Ramos (cell line): ENCODE results near the gene SUSD6.

Experiments used
- in situ Hi-C: fragments of 300-500 bp; cut with MboI; formaldehyde crosslinking; loops from one replicate; pipeline ENCODE4 v1.14.3; 2022; ENCODE audit warnings: low sequenced_read_pairs; ENCODE audit not compliant: unreplicated experiment

The SUSD6 gene

DNA sequence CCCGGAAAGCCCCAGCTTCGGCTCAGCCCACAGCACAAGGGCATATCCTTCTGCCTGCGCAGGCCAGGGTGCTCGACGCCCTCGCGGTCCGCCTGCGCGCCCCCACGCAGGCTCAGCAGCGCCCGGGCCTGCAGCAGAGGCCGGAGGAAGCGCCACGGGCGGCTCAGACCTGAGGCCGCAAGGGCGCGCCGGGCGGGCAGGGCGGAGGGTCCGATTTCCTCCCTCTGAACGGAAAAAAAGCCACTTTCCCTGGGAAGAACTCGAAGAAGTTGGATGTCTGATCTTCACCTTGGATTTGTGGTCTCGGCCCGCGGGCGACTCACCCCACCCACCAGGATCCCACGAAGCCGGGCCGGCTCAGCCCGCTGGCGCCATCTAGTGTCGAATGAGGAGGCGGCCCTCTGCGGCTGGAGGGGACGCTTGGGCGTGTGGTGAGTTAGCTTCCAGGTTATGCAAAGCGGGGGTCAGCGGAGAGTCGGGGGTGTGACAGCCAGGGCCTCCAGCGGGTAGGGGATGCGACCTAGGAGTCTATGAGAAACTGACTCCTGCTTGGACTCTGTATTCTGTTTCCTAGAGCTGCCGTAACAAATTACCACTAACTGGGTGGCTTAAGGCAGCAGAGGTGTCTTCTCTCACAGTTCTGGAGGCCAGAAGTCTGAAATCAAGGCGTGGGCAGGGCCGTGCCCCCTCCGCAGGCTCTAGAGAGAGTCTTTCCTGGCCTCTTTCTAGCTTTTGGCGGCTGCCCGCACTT lies 115.5 kb downstream of the SUSD6 start:
- in situ Hi-C loops: loop anchor here (25.0 kb wide), 1 partner anchor 465 kb away; the partner anchor contains the start of gene GALNT16

DNA sequence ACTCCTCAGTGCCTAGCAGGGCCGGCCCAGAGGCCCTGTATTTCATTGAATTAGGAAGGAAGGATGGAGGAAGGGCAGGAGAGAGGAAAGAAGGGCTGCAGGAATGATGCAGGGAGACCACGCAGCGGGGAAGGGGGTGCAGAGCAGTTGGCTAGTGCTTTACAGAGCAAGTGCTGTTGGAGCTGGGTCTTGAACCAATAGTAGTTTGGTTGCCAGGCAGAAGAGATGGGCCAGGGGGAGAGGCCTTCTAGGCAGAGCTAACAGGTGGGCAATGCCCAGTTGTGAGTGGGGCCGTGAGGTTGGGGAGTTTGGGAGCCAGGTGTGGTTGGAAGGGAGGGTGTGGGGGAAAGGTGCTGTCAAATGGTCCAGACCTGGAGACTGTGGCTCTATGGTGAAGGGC lies 116.5 kb downstream of the SUSD6 start:
- in situ Hi-C loops: loop anchor here (25.0 kb wide), 1 partner anchor 466 kb away; the partner anchor contains the start of gene GALNT16

DNA sequence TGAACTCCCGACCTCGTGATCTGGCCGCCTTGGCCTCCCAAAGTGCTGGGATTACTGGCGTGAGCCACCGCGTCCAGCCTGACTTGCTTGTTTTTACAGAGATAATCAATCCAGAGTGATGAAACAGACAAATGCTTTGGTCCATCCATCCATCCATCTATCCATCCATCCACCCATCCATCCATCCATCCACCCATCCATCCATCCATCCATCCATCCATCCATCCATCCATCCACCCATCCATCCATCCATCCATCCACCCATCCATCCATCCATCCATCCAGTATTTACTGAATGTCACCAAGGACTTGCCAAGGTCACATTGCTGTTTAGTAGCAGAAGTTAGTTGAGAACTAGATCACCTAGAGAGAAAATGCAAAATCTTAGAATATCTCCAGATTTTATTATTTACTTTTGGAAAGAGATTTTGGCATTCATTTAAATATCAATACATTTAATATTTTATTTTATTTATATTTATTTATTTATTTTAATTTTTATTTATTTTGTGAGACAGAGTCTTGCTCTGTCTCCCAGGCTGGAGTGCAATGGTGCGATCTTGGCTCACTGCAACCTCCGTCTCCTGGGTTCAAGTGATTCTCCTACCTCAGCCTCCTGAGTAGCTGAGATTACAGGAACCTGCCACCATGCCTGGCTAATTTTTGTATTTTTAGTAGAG lies 120.7 kb downstream of the SUSD6 start:
- in situ Hi-C loops: loop anchor here (25.0 kb wide), 1 partner anchor 470 kb away; the partner anchor contains the start of gene GALNT16

DNA sequence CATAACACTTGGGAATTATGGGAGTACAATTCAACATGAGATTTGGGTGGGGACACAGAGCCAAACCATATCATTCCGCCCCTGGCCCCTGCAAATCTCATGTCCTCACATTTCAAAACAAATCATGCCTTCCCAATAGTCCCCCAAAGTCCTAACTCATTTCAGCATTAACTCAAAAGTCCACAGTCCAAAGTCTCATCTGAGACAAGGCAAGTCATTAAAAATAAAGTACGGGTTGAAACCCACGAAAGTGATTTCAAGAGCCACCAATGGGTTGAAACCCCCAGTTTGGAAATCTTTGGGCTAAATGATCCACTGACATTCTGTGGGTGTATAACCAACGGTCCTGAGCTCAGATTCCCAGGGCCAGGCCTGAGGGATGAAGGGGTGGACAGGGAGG lies 125.0 kb downstream of the SUSD6 start:
- in situ Hi-C loops: loop anchor here (25.0 kb wide), 1 partner anchor 474 kb away; the partner anchor contains the start of gene GALNT16

DNA sequence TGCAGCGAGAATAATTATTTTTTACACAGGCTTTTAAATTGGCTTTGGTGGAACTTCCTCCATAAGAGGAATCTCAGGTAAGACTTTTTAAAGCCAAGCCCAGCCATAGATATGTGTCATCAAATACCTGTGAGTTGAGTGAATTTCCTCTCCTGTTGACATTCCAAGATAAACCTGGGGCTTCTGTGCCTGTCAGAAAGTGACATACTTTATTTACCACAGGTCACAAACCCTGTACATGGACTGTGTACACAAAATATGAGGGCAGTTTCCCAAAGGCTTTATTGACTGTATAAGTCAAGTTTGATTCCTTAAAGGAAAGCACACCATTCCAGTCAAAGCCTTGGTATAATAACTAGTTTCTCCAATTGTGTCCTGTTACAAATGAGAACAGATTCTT lies 129.7 kb downstream of the SUSD6 start:
- in situ Hi-C loops: loop anchor here (25.0 kb wide), 1 partner anchor 479 kb away; the partner anchor contains the start of gene GALNT16

DNA sequence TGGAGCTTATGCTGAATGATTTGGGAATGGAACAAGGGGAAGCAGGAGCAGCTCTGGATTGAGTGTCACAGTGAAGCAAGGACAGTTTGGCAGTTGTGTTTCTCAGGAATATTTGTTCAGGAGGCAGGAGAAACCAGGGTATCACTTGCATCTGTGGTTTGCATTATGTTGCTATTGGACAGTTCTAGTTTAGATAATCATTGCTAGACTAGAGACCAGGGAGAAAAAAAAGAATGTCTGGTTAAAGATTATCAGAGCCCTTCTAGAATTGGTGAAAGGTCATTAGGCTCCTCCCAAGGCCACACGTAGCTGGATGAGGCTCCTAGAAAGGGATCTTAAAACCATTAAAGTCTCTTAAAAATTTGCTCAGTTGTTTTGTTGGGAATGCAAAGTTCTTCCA lies 138.6 kb downstream of the SUSD6 start:
- in situ Hi-C loops: loop anchor here (25.0 kb wide), 1 partner anchor 488 kb away; the partner anchor contains the start of gene GALNT16

DNA sequence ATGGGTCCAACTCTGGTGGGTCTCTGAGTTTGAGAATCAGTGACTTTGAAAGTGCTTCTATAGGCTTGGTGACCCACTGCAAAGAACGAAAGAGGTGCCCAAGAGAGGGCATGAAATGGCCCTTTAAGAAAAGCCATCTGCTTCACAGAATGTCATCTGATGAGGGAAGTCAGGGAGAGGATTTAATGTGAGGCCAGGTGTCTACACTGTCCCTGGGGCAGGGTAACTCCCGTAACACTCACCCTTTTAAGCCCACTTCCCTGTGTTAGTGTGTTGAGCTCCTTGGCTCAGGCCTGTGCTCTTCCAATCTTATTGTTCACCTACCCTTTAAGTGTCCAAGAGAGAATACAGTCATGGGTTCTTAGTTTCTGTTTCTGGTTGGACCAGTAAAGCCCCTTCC lies 139.1 kb downstream of the SUSD6 start:
- in situ Hi-C loops: no loop called here

DNA sequence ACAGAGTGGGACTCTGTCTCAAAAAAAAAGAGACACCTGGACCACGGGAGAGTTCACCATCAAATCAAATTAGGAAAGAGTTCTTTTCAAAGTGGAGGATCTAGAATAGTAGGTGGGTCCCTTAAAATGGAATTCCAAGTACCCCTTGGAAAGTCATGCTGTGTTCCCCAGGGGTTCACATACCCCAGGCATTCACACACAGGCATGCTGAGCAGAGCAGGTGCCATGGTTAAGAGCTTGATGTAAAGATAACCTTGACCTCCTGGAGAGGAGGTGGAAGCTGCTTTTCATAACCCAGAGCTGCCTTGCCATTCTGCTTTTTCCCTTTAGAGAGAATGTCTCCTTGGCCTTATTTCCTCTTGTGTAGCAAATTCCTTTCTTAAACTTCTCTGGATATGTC lies 141.4 kb downstream of the SUSD6 start:
- in situ Hi-C loops: no loop called here

DNA sequence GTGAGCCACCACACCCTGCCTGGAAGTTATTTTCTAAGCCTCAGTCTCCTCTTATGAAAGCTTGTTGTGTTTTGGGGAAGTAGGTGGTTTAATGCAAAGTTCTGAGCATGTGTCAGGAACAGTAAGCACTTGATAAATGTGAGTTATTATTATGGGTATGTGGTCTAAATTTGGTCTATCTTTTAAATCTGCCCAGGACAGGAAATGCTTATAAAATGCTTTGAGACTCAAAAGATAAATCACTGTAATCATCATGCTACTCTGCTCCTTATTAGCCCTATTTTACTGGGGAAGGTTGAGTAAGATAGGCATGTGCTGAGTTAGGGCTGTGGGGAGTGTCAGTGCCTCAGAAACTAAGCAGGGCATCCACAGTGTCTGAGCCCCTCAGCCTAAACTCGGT lies 142.5 kb downstream of the SUSD6 start:
- in situ Hi-C loops: no loop called here

DNA sequence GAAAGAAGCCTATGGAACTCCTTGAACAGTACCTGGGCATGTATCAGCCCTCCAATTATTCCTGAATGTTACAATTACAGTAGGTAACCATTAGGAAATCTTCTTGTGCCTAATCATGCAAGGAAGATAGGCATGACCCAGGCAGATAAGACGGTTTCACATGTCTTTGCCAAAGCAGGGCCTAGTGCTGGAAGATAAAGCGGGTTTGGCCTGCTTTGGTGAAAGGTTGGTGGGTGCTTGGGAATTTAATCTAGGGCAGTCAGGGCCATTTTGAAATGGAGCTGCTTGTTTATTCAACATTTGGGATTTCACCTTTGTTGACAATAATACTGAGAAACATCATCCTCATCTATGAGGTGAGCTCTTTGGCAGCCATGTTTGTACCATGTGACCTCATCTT lies 143.1 kb downstream of the SUSD6 start:
- in situ Hi-C loops: no loop called here

DNA sequence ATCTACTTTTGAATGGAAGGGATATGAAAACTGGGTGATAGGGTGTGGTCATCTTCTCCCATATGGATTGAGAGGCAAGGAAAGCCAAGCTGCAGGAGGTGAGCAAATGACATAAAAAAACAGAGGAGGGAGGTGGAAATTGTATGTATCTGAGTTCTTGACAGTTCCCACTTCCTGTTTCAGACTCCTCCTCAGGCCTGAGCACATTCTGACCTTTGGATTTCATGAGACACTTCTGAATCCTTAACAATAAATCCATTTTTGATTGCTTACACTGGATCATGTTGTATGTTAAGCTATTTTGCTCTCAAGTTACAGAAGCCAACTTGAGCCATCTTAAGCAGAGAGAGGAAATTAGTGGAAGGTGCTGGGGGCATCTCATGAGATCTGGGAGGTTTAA lies 143.9 kb downstream of the SUSD6 start:
- in situ Hi-C loops: no loop called here

DNA sequence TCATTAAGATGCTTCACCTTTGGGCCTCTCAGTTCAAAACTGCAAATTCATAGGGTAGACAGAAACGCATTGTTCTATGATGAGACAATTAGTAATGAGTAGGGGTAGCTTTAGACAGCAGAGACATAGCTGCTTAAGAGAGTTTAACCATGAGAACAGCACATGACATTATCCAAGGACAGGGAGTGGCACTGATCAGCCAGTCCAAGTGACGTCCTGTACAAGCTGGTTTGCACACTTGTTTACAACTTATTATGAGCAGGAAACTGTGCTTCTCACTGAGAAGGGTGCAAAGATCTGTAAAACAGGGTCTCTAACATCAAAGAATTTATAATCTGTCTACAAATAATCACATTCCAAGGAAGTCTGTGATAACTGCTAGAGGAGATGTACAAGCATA lies 144.4 kb downstream of the SUSD6 start:
- in situ Hi-C loops: no loop called here

DNA sequence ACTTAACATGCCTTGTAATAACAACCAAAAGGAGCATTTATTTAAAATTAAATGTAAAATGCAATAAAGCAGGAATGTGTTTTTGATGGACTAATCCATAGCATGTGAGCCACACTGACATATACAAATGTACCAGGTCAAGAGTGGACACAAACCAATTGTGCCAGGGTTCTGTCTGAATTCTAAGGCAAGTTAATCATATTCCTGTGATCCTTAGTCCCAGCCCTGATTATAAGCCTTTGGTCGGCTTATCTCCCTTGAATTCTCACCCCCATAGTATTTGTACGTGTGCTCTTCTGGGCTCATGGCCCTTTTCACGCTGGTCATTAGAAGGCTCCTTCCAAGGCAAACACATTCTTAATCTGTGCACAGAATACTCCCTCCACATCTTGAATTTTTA lies 144.9 kb downstream of the SUSD6 start:
- in situ Hi-C loops: no loop called here

DNA sequence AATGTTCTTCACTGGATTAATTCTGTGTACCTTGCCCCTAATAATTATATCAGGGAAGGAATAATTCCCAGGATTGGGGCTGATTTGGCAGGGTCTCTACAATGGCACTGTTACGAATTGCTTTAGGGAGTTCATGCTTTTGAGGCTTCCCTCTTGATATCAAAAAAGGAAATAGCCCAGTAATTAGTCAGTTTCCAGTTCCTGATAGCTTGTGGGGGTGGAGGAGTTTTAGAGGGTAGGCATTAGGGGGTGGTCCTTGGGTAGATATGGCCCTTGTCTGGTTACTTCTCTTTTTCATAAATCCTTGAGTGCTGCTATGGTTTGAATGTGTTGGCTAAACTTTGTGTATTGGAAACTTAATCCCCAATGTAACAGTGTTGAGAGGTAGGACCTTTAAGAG lies 149.4 kb downstream of the SUSD6 start:
- in situ Hi-C loops: no loop called here

DNA sequence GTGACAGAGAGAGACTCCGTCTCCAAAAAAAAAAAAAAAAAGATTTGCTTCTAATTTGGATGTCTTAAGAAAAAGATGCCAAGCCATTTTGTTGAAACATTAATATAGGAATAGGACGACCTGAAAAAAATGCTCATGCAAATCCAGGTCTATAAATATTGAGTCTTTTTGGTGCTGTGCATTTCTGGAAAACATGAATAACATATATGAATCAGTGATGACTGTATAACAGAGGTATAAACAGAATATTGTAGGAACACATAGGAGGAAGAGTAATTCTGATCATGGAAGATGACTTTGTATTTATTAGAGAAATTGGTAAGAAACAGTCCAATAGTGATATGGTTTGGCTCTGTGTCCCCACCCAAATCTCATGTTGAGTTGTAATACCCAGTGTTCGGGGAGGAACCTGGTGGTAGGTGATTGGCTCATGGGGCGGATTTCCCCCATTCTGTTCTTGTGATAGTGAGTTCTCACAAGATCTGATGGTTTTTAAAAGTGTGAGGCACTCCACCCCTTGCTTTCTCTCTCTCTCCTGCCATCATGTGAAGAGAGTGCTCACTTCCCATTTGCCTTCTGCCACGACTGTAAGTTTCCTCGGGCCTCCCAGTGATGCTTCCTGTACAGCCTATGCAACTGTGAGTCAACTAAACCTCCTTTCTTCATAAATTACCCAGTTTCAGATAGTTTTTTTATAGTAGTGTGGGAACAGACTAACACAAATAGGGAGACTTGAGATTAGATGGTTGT lies 152.5 kb downstream of the SUSD6 start:
- in situ Hi-C loops: no loop called here
